GM18526 (cell line): ENCODE measurements around the gene RNF146.

Source experiments
- POLR2A ChIP-seq: IDR thresholded peaks from 3 replicates; pipeline ENCODE4 v1.6.1; 2011; ENCODE audit not compliant: insufficient read length; ENCODE audit errors: extremely low read depth

The RNF146 gene, protein sequence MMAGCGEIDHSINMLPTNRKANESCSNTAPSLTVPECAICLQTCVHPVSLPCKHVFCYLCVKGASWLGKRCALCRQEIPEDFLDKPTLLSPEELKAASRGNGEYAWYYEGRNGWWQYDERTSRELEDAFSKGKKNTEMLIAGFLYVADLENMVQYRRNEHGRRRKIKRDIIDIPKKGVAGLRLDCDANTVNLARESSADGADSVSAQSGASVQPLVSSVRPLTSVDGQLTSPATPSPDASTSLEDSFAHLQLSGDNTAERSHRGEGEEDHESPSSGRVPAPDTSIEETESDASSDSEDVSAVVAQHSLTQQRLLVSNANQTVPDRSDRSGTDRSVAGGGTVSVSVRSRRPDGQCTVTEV

GRCh38 chr6:127266178-127266891 is at the start of gene RNF146:
Gene RNF146 (plus strand): TSS chr6:127266864. CDS start chr6:127280339, 13,475 bp downstream.
- TF ChIP-seq POLR2A: no peak

DNA sequence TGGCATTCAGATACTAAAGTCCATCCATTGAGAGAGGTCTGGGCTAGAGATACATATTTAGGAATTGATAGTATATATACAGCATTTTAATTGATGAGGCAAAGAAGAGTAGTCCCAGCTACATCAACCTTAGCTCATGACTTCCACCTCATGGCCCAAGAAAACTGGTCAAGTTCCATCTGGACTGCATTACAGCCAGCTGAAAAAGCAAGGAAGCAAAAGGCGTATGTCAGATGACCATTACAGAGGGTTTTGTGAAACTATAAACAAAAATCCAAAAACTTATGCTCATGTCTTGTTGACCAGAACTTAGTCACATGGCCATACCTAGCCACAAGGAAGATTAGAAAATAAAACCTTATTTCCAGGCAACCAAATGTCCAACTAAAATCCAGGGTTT is 46.8 kb upstream of the RNF146 start:
- no peak for TF ChIP-seq POLR2A

- TF ChIP-seq POLR2A: no peak
Observed at GRCh38 chr6:127221201-127221600, 45.5 kb upstream of the RNF146 start.

- no peak for TF ChIP-seq POLR2A
Observed at GRCh38 chr6:127222418-127222817, 44.2 kb upstream of the RNF146 start.

GRCh38 chr6:127225497-127225896 is 41.2 kb upstream of the RNF146 start:
- TF ChIP-seq POLR2A: no peak

- TF ChIP-seq POLR2A: no peak
Observed at GRCh38 chr6:127243501-127243900, 23.2 kb upstream of the RNF146 start.

GRCh38 chr6:127247114-127248096 is 19.3 kb upstream of the RNF146 start:
- TF ChIP-seq POLR2A: no peak

DNA sequence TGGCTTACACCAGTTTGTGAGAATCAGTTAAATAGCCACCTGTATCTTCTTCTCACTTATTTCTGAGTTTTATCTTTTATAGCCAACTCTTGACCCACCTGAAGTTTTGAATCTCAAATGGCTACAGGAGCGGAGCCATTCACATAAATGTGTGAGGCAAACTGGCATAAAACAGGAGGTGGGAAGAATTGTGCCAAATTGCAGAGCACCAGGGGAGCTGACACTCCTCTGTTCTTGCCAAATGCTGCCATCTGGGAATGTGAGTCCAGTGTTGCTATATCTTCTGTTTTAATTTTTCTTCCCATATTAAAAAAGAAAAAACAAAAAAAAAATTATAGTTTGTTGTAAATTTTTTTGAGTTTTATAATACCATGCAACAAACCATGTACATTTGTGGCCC is 17.0 kb upstream of the RNF146 start:
- no peak for TF ChIP-seq POLR2A

- TF ChIP-seq POLR2A: no peak
Observed at GRCh38 chr6:127255286-127255685, 11.4 kb upstream of the RNF146 start.

GRCh38 chr6:127262896-127263295 is 3.8 kb upstream of the RNF146 start:
- TF ChIP-seq POLR2A: no peak

GRCh38 chr6:127263481-127263880 is 3.2 kb upstream of the RNF146 start:
- TF ChIP-seq POLR2A: no peak

GRCh38 chr6:127266892-127267645 is 405 bp downstream of the RNF146 start:
- peak; percentile 84 for TF ChIP-seq POLR2A

- no peak for TF ChIP-seq POLR2A
Observed at GRCh38 chr6:127267646-127268625, 1.3 kb downstream of the RNF146 start.

DNA sequence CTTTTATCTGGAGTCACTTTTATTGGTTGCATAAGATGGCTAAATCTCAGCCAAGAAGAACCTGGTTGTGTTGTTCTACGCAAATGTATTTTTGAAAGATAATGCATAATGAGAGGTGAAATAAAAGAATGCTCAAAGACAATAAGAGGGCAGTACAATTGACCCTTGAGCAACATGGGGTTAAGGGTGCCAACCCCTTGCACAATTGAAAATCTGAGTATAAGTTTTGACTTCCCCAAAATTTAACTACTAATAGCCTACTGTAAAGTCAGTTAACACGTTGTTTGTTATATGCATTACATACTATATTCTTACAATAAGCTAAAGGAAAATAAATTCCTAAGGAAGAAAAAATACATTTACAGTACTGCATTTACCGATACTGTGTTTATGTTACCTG is 5.9 kb downstream of the RNF146 start:
- TF ChIP-seq POLR2A: no peak

DNA sequence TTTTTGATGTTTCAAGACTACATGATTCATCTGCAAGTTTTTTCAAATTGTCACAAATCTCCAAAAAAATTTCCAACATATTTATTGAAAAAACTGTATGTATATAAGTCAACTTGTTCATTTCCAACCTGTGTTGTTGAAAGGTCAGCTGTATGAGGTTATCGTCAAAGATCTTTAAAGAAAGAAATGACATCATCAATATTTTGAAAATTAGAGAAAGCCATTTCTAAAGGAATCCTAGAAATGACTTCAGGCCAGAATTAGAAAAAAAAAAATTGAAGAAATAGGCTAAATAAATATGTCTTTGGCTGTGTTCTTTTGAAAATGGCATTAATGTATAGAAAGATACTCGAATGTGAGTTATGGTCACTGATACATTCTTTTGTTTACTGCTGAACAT is 6.8 kb downstream of the RNF146 start:
- no peak for TF ChIP-seq POLR2A
